Thoracic aorta (tissue), 2 donors: ENCODE results near the gene AHNAK2. TPM values are rescaled to one million over a fixed set of nuclear protein-coding genes. Genes with fewer than 3 reads are reported as not detected.

Experiments used
- ATAC-seq: fragments of 150-250 bp; one replicate; pipeline ENCODE4 v1.8.0; 2017; ENCODE audit warnings: low read depth; ENCODE audit not compliant: insufficient number of reproducible peaks, low FRiP score
- DNase-seq: peaks from one replicate; pipeline ENCODE4 v3.0.0-alpha.2; 2020; ENCODE audit warnings: low spot score
- H3K27ac ChIP-seq, 2 donors: fragments of 200-600 bp; sonication (generic); 1 replicate in 1 of 2; 2 replicates in 1 of 2; pipeline ENCODE4 v1.5.1; 2016; ENCODE audit warnings: mild to moderate bottlenecking in 2 of 2, moderate library complexity in 2 of 2
- H3K27me3 ChIP-seq: fragments of 200-600 bp; sonication (generic); replicated peaks from 2 replicates; pipeline ENCODE4 v1.6.0; 2016; ENCODE audit warnings: mild to moderate bottlenecking; ENCODE audit not compliant: insufficient read depth
- H3K36me3 ChIP-seq: fragments of 200-600 bp; sonication (generic); one replicate; pipeline ENCODE4 v1.5.1; 2016
- H3K4me1 ChIP-seq, 2 donors: fragments of 200-600 bp; sonication (generic); 1 replicate in 1 of 2; 2 replicates in 1 of 2; pipeline versions ENCODE4 v1.5.1 to v1.6.0; 2016; ENCODE audit warnings: low read depth in 2 of 2, mild to moderate bottlenecking in 1 of 2; ENCODE audit not compliant: control insufficient read depth in 1 of 2
- H3K4me3 ChIP-seq: fragments of 200-600 bp; sonication (generic); 2 replicates; pipeline ENCODE4 v1.5.1; 2016; ENCODE audit warnings: mild to moderate bottlenecking
- H3K9me3 ChIP-seq: fragments of 200-600 bp; sonication (generic); 2 replicates; pipeline ENCODE4 v1.5.1; 2016
- total RNA-seq, 2 donors: library from RNA; depleted of rRNA; stranded (reverse); fragments of >200 nt; gene quantifications; one replicate each; pipeline versions ENCODE4 v1.1.0 to v1.2.3, GENCODE V29; 2016
- TF ChIP-seq, protein P1 (sequence below): fragments of 200-600 bp; sonication (generic); IDR thresholded peaks from one replicate; pipeline ENCODE4 v1.5.1; 2019; ENCODE audit warnings: antibody characterized with exemption

The AHNAK2 gene
- total RNA-seq, 2 donors from 2014 or later = 22.6 to 47.8 TPM

DNA sequence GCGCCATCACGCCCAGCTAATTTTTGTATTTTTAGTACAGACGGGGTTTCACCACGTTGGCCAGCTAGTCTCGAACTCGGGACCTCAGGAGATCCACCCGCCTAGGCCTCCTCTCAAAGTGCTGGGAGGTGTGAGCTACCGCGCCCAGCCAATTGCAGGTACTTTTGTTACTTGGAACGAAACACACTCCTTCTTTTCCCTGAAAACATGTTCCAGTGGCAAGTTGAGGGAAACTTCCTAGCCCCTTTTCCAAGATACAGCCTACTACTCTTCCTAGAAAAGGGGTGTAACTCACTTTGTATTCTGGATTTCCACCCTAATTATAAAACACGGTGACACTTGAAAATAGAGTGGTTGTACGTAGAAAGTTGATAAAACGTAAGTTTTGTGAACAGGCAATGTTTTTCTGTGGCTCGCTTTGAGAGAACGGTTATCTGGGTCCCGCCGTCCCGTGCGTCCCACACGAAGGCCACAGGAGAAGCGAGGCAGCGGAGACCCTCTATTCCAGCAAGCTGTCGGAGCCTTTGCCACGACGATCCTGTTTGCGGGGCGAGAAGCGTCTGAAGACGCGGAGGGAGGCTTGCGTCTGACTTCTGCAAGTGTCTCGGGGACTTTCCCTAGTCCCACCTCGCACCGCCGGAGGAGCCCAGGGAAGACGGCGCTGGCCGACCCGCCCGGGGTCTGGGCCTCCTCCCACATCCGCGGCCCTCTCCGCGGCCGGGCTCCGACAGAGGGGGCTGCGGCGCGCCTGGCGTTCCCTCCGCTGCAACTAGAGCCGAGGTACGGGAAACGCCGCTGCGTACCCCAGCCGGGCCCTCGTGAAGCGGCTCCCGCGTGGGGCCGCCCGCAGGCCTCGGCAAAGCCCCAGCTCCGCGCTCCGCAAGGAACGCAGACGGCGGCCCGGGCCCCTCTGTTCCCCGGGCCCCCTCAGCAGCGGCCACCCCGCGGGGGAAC is 42.0 kb upstream of the AHNAK2 start:
- H3K36me3 ChIP-seq = no peaks in the 10 kb centered on the region
- DNase-seq (no peak), ATAC-seq (no peak)
- peaks cover 0 to 28% of the 10 kb centered on the region in 2 donors for H3K4me1 ChIP-seq
- peak overlapping the region in 1 of 2 donors; percentile 19 for H3K27ac ChIP-seq
- peak overlapping the region; percentile 83 for H3K4me3 ChIP-seq
- TF ChIP-seq, protein P1, sequence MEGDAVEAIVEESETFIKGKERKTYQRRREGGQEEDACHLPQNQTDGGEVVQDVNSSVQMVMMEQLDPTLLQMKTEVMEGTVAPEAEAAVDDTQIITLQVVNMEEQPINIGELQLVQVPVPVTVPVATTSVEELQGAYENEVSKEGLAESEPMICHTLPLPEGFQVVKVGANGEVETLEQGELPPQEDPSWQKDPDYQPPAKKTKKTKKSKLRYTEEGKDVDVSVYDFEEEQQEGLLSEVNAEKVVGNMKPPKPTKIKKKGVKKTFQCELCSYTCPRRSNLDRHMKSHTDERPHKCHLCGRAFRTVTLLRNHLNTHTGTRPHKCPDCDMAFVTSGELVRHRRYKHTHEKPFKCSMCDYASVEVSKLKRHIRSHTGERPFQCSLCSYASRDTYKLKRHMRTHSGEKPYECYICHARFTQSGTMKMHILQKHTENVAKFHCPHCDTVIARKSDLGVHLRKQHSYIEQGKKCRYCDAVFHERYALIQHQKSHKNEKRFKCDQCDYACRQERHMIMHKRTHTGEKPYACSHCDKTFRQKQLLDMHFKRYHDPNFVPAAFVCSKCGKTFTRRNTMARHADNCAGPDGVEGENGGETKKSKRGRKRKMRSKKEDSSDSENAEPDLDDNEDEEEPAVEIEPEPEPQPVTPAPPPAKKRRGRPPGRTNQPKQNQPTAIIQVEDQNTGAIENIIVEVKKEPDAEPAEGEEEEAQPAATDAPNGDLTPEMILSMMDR = no peak
- no peaks in the 10 kb centered on the region for H3K27me3 ChIP-seq
- H3K9me3 ChIP-seq = no peaks in the 10 kb centered on the region

DNA sequence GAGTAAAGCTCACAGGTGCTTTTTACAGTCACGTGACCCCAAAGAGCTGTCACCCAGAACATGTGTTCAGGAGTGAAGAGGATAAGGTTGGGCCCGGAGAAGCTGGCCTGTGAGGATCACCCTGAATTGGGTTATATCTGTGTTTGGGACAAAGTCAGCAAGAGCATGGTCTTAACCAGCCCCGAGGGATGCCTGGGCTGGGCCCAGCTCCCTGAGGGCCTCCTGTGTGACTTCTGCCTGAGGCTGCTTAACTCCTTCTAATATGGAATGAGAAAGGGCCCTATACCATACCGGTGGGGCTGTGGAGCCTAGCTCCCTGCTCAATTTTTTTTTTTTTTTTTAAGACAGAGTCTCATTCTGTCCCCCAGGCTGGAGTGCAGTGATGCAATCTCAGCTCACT is 40.2 kb upstream of the AHNAK2 start:
- Histone ChIP-seq H3K9me3 (no peaks in the 10 kb centered on the region), H3K36me3 (no peaks in the 10 kb centered on the region), H3K27me3 (no peaks in the 10 kb centered on the region), H3K4me1 (peaks cover under 1 to 30% of the 10 kb centered on the region in 2 donors), H3K4me3 (no peak overlapping the region), H3K27ac (no peak overlapping the region)
- DNase-seq (no peak), ATAC-seq (no peak)
- TF ChIP-seq, protein P1 = no peak

DNA sequence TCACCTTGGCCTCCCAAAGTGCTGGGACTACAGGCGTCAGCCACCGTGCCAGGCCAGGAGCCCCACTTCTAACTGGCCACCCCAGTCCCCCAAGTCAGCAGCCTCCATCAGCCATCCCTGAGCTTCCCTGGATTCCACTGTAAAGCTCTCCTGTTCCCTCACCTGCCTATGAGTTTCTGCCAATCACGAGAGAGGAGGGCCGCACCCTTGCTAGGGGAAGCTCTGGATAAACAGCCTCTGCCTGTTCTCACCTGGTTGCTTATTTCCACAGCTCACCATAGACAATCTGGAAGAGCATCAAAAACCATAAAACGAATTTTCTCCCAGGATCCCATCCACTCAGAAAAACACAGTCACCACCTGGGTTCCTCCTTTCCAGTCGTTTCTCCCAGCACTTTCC is 37.7 kb upstream of the AHNAK2 start:
- no peaks in the 10 kb centered on the region for H3K27me3 ChIP-seq
- no peaks in the 10 kb centered on the region for H3K9me3 ChIP-seq
- peaks cover 7% of the 10 kb centered on the region for H3K36me3 ChIP-seq
- H3K4me1 ChIP-seq = peaks cover 11 to 38% of the 10 kb centered on the region in 2 donors
- no peak overlapping the region for H3K27ac ChIP-seq
- H3K4me3 ChIP-seq = no peak overlapping the region
- DNase-seq (no peak), ATAC-seq (no peak)
- TF ChIP-seq, protein P1 = no peak

DNA sequence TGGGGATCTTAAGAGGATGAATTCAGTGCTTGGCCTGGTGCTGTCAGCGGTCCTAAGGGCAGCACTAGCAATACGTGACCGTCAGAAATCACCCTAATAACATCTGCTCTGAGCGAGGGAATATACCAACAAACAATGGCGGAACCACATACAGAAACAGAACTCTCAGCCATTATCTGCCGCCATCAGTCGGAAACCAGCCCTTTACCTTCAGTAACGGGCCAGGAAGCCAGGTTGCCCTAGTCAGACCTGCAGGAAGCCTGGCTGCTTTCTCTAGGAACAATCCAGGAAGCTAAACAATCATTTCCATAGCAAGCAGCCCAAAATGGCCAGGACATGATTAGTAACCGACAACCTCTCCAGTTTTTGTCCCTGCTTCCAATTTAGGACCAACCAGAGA is 37.1 kb upstream of the AHNAK2 start:
- no peak for DNase-seq
- TF ChIP-seq, protein P1 = no peak
- no peak for ATAC-seq

DNA sequence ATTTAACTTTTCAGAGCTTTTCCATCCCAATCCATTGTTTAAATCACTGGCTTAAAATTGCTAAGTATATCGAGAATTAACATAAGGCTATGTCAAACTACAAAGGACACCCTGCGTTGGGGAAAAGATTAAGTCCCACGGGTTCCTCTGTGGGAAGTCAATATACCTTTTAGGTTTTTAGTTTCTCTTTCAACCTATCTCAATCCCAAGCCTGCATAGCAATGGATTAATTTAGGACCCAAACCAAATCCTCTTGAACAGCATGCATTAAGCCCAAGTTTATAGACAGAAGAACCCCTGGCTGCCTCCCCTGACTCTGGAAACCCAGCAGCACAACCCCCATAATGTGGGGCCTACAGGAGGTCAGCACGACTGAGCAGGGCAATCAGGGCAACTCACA is 36.5 kb upstream of the AHNAK2 start:
- ATAC-seq (no peak), DNase-seq (no peak)
- Histone ChIP-seq H3K9me3 (no peaks in the 10 kb centered on the region), H3K27me3 (no peaks in the 10 kb centered on the region), H3K4me1 (peaks cover 11 to 28% of the 10 kb centered on the region in 2 donors), H3K36me3 (peaks cover 16% of the 10 kb centered on the region), H3K27ac (no peak overlapping the region), H3K4me3 (no peak overlapping the region)
- TF ChIP-seq, protein P1 = no peak

More for the DNA sequence above, 37.1 kb upstream of the AHNAK2 start:
- no peak overlapping the region for H3K27ac ChIP-seq
- H3K9me3 ChIP-seq = no peaks in the 10 kb centered on the region
- H3K4me1 ChIP-seq = peaks cover 11 to 34% of the 10 kb centered on the region in 2 donors
- H3K27me3 ChIP-seq = no peaks in the 10 kb centered on the region
- peaks cover 10% of the 10 kb centered on the region for H3K36me3 ChIP-seq
- no peak overlapping the region for H3K4me3 ChIP-seq
